Fibroblast of lung (primary cell): ENCODE data around the gene EEF2K.
"Not testable (repeated sequence)": the region's sequence is repeated elsewhere in the genome, so short reads cannot be mapped to it uniquely, and the experiment has no call there.

Source experiments
- CTCF ChIP-seq, 2 donors: IDR thresholded peaks in 1 of 2; conservative IDR thresholded peaks in 1 of 2; 1 replicate in 1 of 2; 2 replicates in 1 of 2; pipeline ENCODE4 v1.5.1; 2011 to 2012; ENCODE audit warnings: low read length in 2 of 2, control low read depth in 1 of 2, inconsistent platforms in 1 of 2, low read depth in 1 of 2, mild to moderate bottlenecking in 1 of 2
- EZH2 ChIP-seq: IDR thresholded peaks from 2 replicates; pipeline ENCODE4 v1.5.1; 2012; ENCODE audit warnings: low read length, control low read depth, mild to moderate bottlenecking; ENCODE audit errors: missing control alignments

DNA sequence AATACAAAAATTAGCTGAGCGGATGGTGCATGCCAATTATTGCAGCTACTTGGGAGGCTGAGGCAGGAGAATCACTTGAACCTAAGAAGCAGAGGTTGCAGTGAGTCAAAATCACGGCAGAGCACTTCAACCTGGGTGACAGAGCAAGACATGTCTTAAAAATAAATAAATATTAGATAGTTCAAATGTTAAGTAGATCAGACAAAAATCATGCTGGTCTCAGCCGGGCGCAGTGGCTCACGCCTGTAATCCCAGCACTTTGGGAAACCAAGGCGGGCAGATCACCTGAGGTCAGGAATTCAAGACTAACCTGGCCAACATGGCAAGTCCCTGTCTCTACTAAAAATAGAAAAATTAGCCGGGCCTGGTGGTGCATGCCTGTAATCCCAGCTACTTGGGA lies 95.3 kb downstream of the EEF2K start:
- not testable (repeated sequence) for TF ChIP-seq CTCF (conservative IDR thresholded peaks at IDR 0.05 in 1 of 2, IDR thresholded peaks at IDR 0.05 in 1 of 2; ENCODE audit: low read depth in 1 of 2, low read length in 2 of 2); EZH2
